Stimulated activated effector memory CD8-positive, alpha-beta T cell treated with anti-CD3 and anti-CD28 coated beads, Interleukin-12 subunit alpha, Interleukin-12 subunit beta, amount 100 ng/mL, for 72 hours (primary cell): ENCODE measurements around the gene TRPM4.
"Not testable (repeated sequence)": the region's sequence is repeated elsewhere in the genome, so short reads cannot be mapped to it uniquely, and the experiment has no call there.

ENCODE experiments used
- ATAC-seq: fragments of 150-1000 bp; cut with Tn5 transposase; 2 replicates; pipeline ENCODE4 v1.10.0; 2021
- DNase-seq, 2 donors: peaks; one replicate each; pipeline ENCODE4 v3.0.0; 2021 to 2022; ENCODE audit warnings: low spot score in 2 of 2
- H3K27ac Mint-ChIP-seq: one replicate; pipeline ENCODE4 v1.8.0; 2022; ENCODE audit warnings: mild to moderate bottlenecking, mixed read lengths
- H3K36me3 Mint-ChIP-seq: one replicate; pipeline ENCODE4 v1.8.0; 2022; ENCODE audit warnings: mild to moderate bottlenecking, mixed read lengths
- H3K4me1 Mint-ChIP-seq: one replicate; pipeline ENCODE4 v1.8.0; 2022; ENCODE audit warnings: mixed read lengths
- H3K4me3 Mint-ChIP-seq: one replicate; pipeline ENCODE4 v1.8.0; 2022; ENCODE audit warnings: mild to moderate bottlenecking, mixed read lengths
- H3K9me3 Mint-ChIP-seq: one replicate; pipeline ENCODE4 v1.8.0; 2022; ENCODE audit warnings: mixed read lengths

The TRPM4 gene

GRCh38 chr19:49188626-49189200 lies 31.1 kb downstream of the TRPM4 start:
- DNase-seq (no peak), ATAC-seq (no peak)
- Mint-ChIP-seq H3K36me3 (no peaks in the 10 kb centered on the region), H3K9me3 (peaks cover 8% of the 10 kb centered on the region), H3K4me3 (no peak overlapping the region), H3K4me1 (peaks cover 9% of the 10 kb centered on the region), H3K27ac (no peak overlapping the region)

GRCh38 chr19:49189259-49189658 lies 31.7 kb downstream of the TRPM4 start:
- Mint-ChIP-seq H3K4me1 (peaks cover 9% of the 10 kb centered on the region), H3K9me3 (peaks cover 4% of the 10 kb centered on the region), H3K27ac (no peak overlapping the region), H3K36me3 (no peaks in the 10 kb centered on the region), H3K4me3 (no peak overlapping the region)
- DNase-seq (no peak), ATAC-seq (no peak)

GRCh38 chr19:49190781-49191180 lies 33.2 kb downstream of the TRPM4 start:
- H3K36me3 Mint-ChIP-seq = no peaks in the 10 kb centered on the region
- H3K4me3 Mint-ChIP-seq = no peak overlapping the region
- H3K4me1 Mint-ChIP-seq = peaks cover 9% of the 10 kb centered on the region
- ATAC-seq (no peak), DNase-seq (no peak)
- no peaks in the 10 kb centered on the region for H3K9me3 Mint-ChIP-seq
- no peak overlapping the region for H3K27ac Mint-ChIP-seq

- Mint-ChIP-seq H3K4me3 (no peak overlapping the region), H3K4me1 (peaks cover 9% of the 10 kb centered on the region), H3K9me3 (no peaks in the 10 kb centered on the region), H3K27ac (peak overlapping the region; percentile 21), H3K36me3 (peaks cover 5% of the 10 kb centered on the region)
- DNase-seq (no peak), ATAC-seq (no peak)
These were observed 36.3 kb downstream of the TRPM4 start for GRCh38 chr19:49193822-49194394.

- ATAC-seq = no peak
These were observed 36.8 kb downstream of the TRPM4 start for GRCh38 chr19:49194408-49194807.

GRCh38 chr19:49196527-49197240 lies 39.1 kb downstream of the TRPM4 start:
- DNase-seq (no peak), ATAC-seq (no peak)
- Mint-ChIP-seq H3K4me3 (no peak overlapping the region), H3K27ac (no peak overlapping the region), H3K36me3 (peaks cover 5% of the 10 kb centered on the region), H3K4me1 (no peaks in the 10 kb centered on the region), H3K9me3 (no peaks in the 10 kb centered on the region)

More at GRCh38 chr19:49194408-49194807, 36.8 kb downstream of the TRPM4 start:
- Mint-ChIP-seq H3K4me1 (peaks cover 4% of the 10 kb centered on the region), H3K36me3 (peaks cover 5% of the 10 kb centered on the region), H3K9me3 (no peaks in the 10 kb centered on the region), H3K4me3 (no peak overlapping the region), H3K27ac (peak overlapping the region; percentile 21)
- DNase-seq = no peak

- Mint-ChIP-seq H3K4me1 (no peaks in the 10 kb centered on the region), H3K36me3 (peaks cover 5% of the 10 kb centered on the region), H3K4me3 (no peak overlapping the region), H3K27ac (no peak overlapping the region), H3K9me3 (no peaks in the 10 kb centered on the region)
- DNase-seq (no peak), ATAC-seq (no peak)
These were observed 42.8 kb downstream of the TRPM4 start for GRCh38 chr19:49200238-49200862.

GRCh38 chr19:49201042-49201441 lies 43.5 kb downstream of the TRPM4 start:
- ATAC-seq (no peak), DNase-seq (no peak)
- Mint-ChIP-seq H3K4me1 (no peaks in the 10 kb centered on the region), H3K27ac (no peak overlapping the region), H3K9me3 (no peaks in the 10 kb centered on the region), H3K36me3 (peaks cover 5% of the 10 kb centered on the region), H3K4me3 (no peak overlapping the region)

- H3K9me3 Mint-ChIP-seq = no peaks in the 10 kb centered on the region
- peaks cover 8% of the 10 kb centered on the region for H3K4me1 Mint-ChIP-seq
- H3K27ac Mint-ChIP-seq = no peak overlapping the region
- no peak overlapping the region for H3K4me3 Mint-ChIP-seq
- H3K36me3 Mint-ChIP-seq = no peaks in the 10 kb centered on the region
- no peak for DNase-seq
- ATAC-seq = no peak
These were observed 47.5 kb downstream of the TRPM4 start for GRCh38 chr19:49205114-49205513.

GRCh38 chr19:49209502-49209901 lies 51.9 kb downstream of the TRPM4 start:
- H3K9me3 Mint-ChIP-seq, ATAC-seq, H3K27ac Mint-ChIP-seq: not testable (repeated sequence)

GRCh38 chr19:49210108-49210900 lies 52.7 kb downstream of the TRPM4 start:
- H3K27ac Mint-ChIP-seq = no peak overlapping the region
- no peaks in the 10 kb centered on the region for H3K36me3 Mint-ChIP-seq
- peak overlapping the region; percentile 51 for H3K4me3 Mint-ChIP-seq
- H3K9me3 Mint-ChIP-seq = no peaks in the 10 kb centered on the region
- ATAC-seq (peak; percentile 78), DNase-seq (peak in 1 of 2 donors; percentile 25)
- peaks cover 14% of the 10 kb centered on the region for H3K4me1 Mint-ChIP-seq

More at GRCh38 chr19:49209502-49209901, 51.9 kb downstream of the TRPM4 start:
- peaks cover 14% of the 10 kb centered on the region for H3K4me1 Mint-ChIP-seq
- not testable (repeated sequence) for H3K4me3 Mint-ChIP-seq, H3K36me3 Mint-ChIP-seq, DNase-seq

- H3K4me3 Mint-ChIP-seq = peak overlapping the region; percentile 51
- DNase-seq (no peak), ATAC-seq (no peak)
- no peaks in the 10 kb centered on the region for H3K36me3 Mint-ChIP-seq
- no peaks in the 10 kb centered on the region for H3K9me3 Mint-ChIP-seq
- H3K27ac Mint-ChIP-seq = peak overlapping the region; percentile 34
- peaks cover 14% of the 10 kb centered on the region for H3K4me1 Mint-ChIP-seq
These were observed 53.4 kb downstream of the TRPM4 start for GRCh38 chr19:49210901-49211451.

GRCh38 chr19:49212016-49212701 lies 54.6 kb downstream of the TRPM4 start:
- DNase-seq = no peak
- ATAC-seq = no peak
- Mint-ChIP-seq H3K36me3 (no peaks in the 10 kb centered on the region), H3K27ac (peak overlapping the region; percentile 45), H3K9me3 (no peaks in the 10 kb centered on the region), H3K4me3 (no peak overlapping the region), H3K4me1 (peaks cover 14% of the 10 kb centered on the region)

GRCh38 chr19:49213791-49214190 lies 56.2 kb downstream of the TRPM4 start:
- no peaks in the 10 kb centered on the region for H3K36me3 Mint-ChIP-seq
- no peaks in the 10 kb centered on the region for H3K9me3 Mint-ChIP-seq
- no peak for ATAC-seq
- no peak for DNase-seq
- no peak overlapping the region for H3K4me3 Mint-ChIP-seq
- no peak overlapping the region for H3K27ac Mint-ChIP-seq
- H3K4me1 Mint-ChIP-seq = peaks cover 8% of the 10 kb centered on the region
